ENCODE results near the gene COL9A3. TPM values are rescaled to one million over a fixed set of nuclear protein-coding genes. Genes with fewer than 3 reads are reported as not detected.

The COL9A3 gene
- total RNA-seq, 1 experiment from 2014 or later, result 0.08 TPM

- no peak for DNase-seq (ENCODE audit: low read depth)
Measured at GRCh38 chr20:62796699-62797491, 20.0 kb upstream of the COL9A3 start.

GRCh38 chr20:62797671-62798532, 18.9 kb upstream of the COL9A3 start:
- no peak for DNase-seq (ENCODE audit: low read depth)

GRCh38 chr20:62799036-62799435, 17.8 kb upstream of the COL9A3 start:
- no peak for DNase-seq (ENCODE audit: low read depth)

GRCh38 chr20:62799459-62799858, 17.4 kb upstream of the COL9A3 start:
- no peak for DNase-seq (ENCODE audit: low read depth)

- no peak for DNase-seq (ENCODE audit: low read depth)
Measured at GRCh38 chr20:62799873-62800272, 17.0 kb upstream of the COL9A3 start.

- no peak for DNase-seq (ENCODE audit: low read depth)
Measured at GRCh38 chr20:62800314-62801259, 16.3 kb upstream of the COL9A3 start.

- DNase-seq (ENCODE audit: low read depth), result no peak
Measured at GRCh38 chr20:62801284-62802010, 15.4 kb upstream of the COL9A3 start.

- no peak for DNase-seq (ENCODE audit: low read depth)
Measured at GRCh38 chr20:62802026-62802712, 14.7 kb upstream of the COL9A3 start.

- DNase-seq (ENCODE audit: low read depth), result no peak
Measured at GRCh38 chr20:62804021-62804626, 12.7 kb upstream of the COL9A3 start.

GRCh38 chr20:62804627-62805154, 12.2 kb upstream of the COL9A3 start, which contains the start of gene OGFR:
Gene OGFR, plus strand, starts transcription at chr20:62804835. Its CDS starts 25 bp downstream, at chr20:62804860.
- no peak for DNase-seq (ENCODE audit: low read depth)

- DNase-seq (ENCODE audit: low read depth), result no peak
Measured at GRCh38 chr20:62805155-62805710, 11.6 kb upstream of the COL9A3 start.

- no peak for DNase-seq (ENCODE audit: low read depth)
Measured at GRCh38 chr20:62805711-62806382, 11.0 kb upstream of the COL9A3 start.

- DNase-seq (ENCODE audit: low read depth), result no peak
Measured at GRCh38 chr20:62806383-62807050, 10.3 kb upstream of the COL9A3 start.

- DNase-seq (ENCODE audit: low read depth), result no peak
Measured at GRCh38 chr20:62807444-62808210, 9.2 kb upstream of the COL9A3 start.

GRCh38 chr20:62808211-62808865, 8.5 kb upstream of the COL9A3 start:
- peak; percentile 60 for DNase-seq (ENCODE audit: low read depth)
